AG09309 (cell line): ENCODE measurements around the gene LRP1B.
"Not testable (repeated sequence)": the region's sequence is repeated elsewhere in the genome, so short reads cannot be mapped to it uniquely, and the experiment has no call there.

Experiments used
- DNase-seq: peaks from one replicate; pipeline ENCODE4 v3.0.0-alpha.2; 2010; ENCODE audit warnings: low read depth
- H3K4me3 ChIP-seq: 2 replicates; pipeline ENCODE4 v1.5.1; 2011; ENCODE audit warnings: mild to moderate bottlenecking, low read depth, low read length, moderate library complexity; ENCODE audit not compliant: control insufficient read depth
- TF ChIP-seq, protein P1 (sequence below): IDR thresholded peaks from 2 replicates; pipeline ENCODE4 v1.5.1; 2011; ENCODE audit warnings: mild to moderate bottlenecking, low read depth, low read length, inconsistent platforms; ENCODE audit not compliant: insufficient read depth, control insufficient read depth; ENCODE audit errors: missing control alignments

LRP1B gene

DNA sequence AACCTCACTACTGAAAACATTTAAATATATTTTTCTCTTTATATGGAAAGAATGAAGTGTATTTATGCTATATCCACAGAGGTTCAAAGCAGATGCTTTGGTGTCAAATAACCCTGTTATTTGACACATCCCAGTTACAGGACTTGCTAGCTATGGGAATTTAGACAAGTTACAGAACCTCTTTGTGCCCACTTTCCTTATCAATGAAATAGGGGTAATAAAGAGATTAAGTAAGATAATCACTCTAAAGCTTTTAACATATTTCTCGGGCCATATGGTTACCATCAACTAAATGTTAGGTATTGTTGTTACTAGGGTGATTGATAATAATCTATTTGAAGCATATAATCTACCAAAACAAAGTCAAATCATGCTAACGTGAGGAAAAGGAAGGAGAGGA is 1690.0 kb downstream of the LRP1B start:
- TF ChIP-seq, protein P1, sequence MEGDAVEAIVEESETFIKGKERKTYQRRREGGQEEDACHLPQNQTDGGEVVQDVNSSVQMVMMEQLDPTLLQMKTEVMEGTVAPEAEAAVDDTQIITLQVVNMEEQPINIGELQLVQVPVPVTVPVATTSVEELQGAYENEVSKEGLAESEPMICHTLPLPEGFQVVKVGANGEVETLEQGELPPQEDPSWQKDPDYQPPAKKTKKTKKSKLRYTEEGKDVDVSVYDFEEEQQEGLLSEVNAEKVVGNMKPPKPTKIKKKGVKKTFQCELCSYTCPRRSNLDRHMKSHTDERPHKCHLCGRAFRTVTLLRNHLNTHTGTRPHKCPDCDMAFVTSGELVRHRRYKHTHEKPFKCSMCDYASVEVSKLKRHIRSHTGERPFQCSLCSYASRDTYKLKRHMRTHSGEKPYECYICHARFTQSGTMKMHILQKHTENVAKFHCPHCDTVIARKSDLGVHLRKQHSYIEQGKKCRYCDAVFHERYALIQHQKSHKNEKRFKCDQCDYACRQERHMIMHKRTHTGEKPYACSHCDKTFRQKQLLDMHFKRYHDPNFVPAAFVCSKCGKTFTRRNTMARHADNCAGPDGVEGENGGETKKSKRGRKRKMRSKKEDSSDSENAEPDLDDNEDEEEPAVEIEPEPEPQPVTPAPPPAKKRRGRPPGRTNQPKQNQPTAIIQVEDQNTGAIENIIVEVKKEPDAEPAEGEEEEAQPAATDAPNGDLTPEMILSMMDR = no peak
- no peak for DNase-seq
- H3K4me3 ChIP-seq = no peak overlapping the region

DNA sequence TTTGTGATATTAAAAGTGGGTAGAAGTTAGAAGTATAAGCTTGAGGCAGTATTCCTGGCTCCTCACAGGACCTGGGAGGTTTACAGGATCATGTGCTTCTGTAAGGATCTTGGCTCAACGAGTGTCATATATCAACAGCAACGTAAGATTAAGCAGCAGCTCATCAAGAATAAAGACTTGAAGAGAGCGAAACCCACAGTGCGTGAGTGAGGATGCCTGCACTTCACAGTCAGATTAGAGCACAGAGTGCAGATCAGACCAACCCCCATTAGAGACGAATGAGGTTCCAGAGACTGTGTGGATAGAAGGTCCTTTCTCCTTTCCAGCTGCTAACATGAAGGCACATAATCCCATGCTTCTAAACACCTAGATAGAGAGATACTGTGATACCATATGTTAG is 1693.9 kb downstream of the LRP1B start:
- no peak for DNase-seq
- TF ChIP-seq, protein P1 = no peak
- no peak overlapping the region for H3K4me3 ChIP-seq

DNA sequence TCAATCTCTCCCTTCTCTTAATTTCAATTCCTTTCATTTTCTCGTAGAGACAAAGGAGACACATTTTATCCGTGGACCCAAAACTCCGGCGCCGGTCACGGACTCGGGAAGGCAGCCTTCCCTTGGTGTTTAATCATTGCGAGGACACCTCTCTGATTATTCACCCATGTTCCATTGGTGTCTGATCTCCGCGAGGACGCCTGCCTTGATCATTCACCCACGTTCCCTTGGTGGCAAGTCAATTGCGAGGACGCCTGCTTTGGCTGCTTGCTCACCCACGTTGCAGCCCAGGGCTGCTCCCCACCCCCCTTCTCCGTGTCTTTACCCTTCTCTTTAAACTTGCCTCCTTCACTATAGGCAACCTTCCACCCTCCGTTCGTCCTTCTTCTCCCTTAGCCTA is 1703.8 kb downstream of the LRP1B start:
- not testable (repeated sequence) for DNase-seq, H3K4me3 ChIP-seq

DNA sequence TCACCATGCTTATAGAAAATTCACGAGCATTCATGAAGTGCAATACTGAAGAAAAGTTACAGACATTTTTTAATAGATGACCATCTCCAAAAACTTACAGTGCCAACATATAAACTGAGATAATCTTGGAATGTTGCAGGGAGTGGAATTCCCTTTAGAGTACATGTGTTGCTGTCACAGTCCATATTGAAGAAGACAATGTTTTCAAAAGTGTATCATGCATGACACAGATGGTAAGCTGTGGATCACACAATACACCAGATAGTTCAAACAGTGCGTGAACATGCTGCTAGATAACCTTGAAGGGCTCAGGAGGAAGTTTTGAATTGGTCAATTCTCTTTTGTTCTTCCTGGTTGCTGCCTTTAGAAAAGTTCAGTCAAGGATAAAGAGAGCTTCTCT is 1706.3 kb downstream of the LRP1B start:
- TF ChIP-seq, protein P1 = no peak
- H3K4me3 ChIP-seq = no peak overlapping the region
- no peak for DNase-seq

DNA sequence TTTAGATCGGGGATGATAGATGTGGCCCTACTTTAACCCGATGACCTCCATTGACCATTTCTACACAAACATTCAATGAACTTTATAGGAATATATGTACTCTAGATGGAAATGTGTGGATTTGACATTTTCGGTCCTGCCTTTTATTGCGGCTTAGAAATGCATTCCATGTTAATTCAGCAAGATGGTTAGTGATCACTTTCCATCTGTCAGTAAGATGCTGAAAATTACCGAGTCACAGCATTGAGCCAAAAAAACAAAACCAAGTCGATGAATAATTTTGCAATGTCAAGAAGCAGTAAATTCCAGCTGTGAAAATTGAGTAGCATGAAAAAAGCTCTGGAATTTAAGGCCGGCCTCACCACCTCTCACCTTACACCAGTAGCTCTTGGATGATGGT is 1708.1 kb downstream of the LRP1B start:
- no peak for DNase-seq
- TF ChIP-seq, protein P1 = no peak
- H3K4me3 ChIP-seq = no peak overlapping the region

DNA sequence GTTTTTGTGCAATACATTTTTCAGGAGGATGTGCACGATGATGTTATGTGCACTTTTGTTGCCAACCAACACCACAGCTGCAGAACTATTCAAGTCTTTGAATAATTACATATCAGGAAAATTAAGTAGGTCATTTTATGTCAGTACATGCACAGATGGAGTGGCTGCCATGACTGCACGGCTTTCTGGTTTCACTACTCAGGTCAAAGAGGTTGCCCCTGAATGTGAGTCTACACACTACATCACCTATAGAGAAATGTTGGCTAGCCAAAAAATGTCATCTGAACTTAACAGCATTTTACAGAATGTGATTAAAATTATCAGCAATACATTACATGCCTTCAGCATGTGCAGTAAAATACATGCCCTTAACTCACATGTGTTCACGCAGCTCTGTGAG is 1713.3 kb downstream of the LRP1B start:
- no peak overlapping the region for H3K4me3 ChIP-seq
- TF ChIP-seq, protein P1 = no peak
- DNase-seq = no peak

DNA sequence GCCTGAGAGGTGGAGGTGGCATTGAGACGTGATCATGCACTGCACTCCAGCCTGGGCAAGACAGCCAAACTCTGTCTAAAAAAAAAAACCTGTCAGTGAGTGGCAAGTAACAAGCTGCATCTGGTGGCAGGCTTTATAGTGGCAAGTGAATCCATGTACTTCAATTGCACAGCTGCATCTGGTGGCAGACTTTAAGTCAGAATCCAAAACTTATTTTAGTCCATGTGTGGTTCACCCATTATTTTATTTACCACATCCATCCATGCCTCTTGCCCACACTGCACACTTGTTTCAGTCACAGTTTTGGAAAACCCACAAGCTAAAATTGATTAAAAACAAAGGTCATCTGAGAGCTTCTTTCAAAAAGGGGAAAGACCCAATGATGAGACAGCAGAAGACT is 1714.2 kb downstream of the LRP1B start:
- no peak for DNase-seq
- TF ChIP-seq, protein P1 = no peak
- no peak overlapping the region for H3K4me3 ChIP-seq

DNA sequence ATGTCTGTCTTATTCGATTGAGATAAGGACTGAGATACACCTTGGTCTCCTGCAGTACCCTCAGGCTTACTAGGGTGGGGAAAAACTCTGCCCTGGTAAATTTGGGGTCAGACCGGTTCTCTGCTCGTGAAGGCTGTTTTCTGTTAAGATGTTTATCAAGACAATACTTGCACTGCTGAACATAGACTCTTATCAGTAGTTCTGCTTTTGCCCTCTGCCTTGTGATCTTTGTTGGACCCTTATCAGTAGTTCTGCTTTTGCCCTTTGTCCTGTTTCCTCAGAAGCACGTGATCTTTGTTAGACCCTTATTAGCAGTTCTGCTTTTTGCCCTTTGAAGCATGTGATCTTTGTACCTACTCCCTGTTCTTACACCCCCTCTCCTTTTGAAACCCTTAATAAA is 1715.8 kb downstream of the LRP1B start:
- H3K4me3 ChIP-seq, DNase-seq: not testable (repeated sequence)
